HG02885 (cell line): ENCODE results near the gene WDR20.
"Not testable (repeated sequence)": the region's sequence is repeated elsewhere in the genome, so short reads cannot be mapped to it uniquely, and the experiment has no call there.

ENCODE experiments used
- ATAC-seq: cut with Tn5 transposase; IDR thresholded peaks from one replicate; pipeline ENCODE4 v1.9.1; 2021; ENCODE audit warnings: mild to moderate bottlenecking; ENCODE audit not compliant: unreplicated experiment, poor library complexity

Gene WDR20

GRCh38 chr14:102126807-102127455 is 12.8 kb upstream of the WDR20 start:
- ATAC-seq = no peak

GRCh38 chr14:102131741-102132140 is 8.0 kb upstream of the WDR20 start:
- no peak for ATAC-seq

- not testable (repeated sequence) for ATAC-seq
Measured at GRCh38 chr14:102134021-102134420, 5.7 kb upstream of the WDR20 start.

GRCh38 chr14:102134719-102135118 is 5.0 kb upstream of the WDR20 start:
- ATAC-seq = not testable (repeated sequence)

GRCh38 chr14:102135456-102135855 is 4.2 kb upstream of the WDR20 start:
- ATAC-seq = not testable (repeated sequence)

DNA sequence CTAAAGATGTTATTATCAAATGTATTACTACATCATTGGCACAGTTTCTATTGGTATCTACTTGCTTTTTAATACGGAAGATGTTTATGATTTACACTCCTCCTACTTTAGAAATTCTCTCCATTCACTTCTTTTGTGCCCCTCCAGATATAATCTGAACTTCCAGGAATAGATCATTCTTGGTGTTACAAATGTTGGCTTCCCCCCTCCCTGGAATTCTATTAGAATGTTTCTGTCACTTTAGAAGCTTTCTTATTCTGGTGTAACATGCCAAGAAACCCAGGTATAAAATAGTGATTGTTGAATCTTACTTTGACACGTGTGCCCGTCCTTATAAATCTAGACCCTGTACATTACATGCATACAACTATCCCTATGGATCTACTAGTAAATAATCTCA is 1.2 kb upstream of the WDR20 start:
- no peak for ATAC-seq

DNA sequence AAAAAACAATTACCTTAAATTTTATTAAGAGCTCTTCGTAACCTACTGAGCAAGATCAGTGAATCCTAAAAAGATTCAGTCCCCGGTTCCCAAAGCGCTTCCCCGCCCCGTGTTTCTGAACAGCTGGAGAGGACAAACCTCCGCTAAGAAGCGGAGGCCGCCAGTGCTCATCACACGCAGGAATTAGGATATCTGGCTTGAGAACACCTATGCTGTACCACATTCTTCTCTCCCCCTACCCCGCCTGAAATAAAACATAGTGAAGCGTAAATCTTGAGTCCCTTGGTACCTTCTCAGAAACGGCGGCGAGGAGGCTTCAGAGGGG is 774 bp upstream of the WDR20 start:
- ATAC-seq = peak; percentile 8

DNA sequence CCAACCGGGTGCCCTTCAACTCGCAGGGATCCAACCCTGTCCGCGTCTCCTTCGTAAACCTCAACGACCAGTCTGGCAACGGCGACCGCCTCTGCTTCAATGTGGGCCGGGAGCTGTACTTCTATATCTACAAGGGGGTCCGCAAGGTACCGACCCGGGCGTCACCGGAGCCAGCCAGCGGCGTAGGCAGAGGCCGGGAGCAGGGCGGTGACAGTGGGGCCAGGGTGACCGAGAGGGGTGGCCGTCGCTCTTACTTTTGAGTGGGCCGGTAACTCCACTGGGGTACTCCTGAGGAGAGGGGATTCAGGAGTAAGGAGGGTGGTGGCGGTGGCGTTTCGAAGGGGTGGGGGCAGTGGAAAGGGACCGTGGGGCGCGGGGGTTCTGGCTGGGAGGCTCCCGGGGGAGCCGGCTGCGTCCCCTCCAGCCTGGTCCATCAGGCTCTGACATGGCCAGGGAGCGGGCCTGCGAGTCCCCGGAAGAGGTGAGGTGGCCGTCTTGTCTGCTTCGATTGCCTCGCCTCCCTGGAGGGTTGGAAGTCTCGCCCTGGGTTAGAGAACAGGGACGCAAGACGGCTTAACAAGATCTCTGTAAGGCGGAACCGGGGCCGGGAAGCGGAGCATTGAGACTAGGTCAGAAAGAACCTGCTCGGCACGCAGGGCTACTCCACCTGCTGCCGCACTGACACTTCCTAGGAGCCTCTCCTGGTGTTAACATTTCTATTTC is 491 bp downstream of the WDR20 start:
- ATAC-seq = peak; percentile 24

DNA sequence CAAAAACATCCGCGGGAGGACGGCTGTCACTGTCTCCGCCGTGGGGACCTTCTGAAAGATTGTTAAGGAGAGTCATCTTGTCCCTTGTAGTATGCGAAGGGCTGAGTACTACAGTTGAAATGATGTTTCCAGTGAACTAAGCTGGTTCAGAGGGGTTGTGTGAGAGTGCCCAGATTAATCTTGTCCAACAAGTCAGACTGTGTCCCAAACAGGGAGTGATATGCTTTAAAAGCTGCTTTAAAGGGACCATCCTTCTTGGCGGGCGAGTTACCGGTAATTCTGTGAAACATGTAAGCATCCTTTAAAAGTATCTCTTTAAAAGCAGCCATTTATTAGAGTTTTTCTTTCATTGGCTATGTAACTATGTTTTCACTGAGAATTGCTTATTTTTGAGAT is 1.1 kb downstream of the WDR20 start:
- ATAC-seq = no peak

- no peak for ATAC-seq
Measured at GRCh38 chr14:102141797-102142196, 2.1 kb downstream of the WDR20 start.

GRCh38 chr14:102144914-102145313 is 5.2 kb downstream of the WDR20 start:
- ATAC-seq = no peak

DNA sequence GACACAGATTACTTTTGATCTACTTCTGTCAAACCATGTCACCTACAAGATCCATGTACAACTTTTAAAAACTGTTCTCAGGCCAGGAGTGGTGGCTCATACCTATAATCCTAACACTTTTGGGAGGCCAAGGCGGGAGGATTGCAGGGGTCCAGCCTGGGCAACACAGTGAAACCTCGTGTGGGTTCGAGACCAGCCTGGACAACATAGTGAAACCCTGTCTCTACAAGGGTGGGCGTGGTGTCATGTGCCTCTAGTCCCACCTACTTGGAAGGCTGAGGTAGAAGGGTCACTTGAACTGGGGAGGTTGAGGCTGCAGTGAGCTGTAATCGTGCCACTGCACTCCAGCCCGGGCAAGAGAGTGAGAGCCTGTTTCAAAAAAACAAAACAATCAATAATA is 5.7 kb downstream of the WDR20 start:
- no peak for ATAC-seq

- no peak for ATAC-seq
Measured at GRCh38 chr14:102146423-102146822, 6.7 kb downstream of the WDR20 start.

GRCh38 chr14:102150083-102150482 is 10.4 kb downstream of the WDR20 start:
- no peak for ATAC-seq

GRCh38 chr14:102150744-102151143 is 11.0 kb downstream of the WDR20 start:
- ATAC-seq = no peak

DNA sequence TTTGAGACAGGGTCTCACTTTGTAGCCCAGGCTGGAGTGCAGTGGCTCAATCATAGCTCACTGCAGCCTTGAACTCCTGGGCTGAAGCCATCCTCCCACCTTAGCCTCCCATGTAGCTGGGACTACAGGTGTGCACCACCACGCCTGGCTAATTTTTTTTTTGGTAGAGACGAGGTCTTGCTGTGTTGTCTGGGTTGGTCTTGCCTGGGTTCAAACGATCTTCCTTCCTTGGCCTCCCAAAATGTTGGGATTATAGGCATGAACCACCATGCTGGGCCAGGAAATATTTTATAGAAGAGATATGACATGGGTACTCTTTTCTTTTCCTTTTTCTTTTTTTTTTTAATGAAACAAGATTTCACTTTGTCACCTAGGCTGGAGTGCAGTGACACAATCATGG is 11.7 kb downstream of the WDR20 start:
- not testable (repeated sequence) for ATAC-seq

- no peak for ATAC-seq
Measured at GRCh38 chr14:102154121-102154520, 14.4 kb downstream of the WDR20 start.

DNA sequence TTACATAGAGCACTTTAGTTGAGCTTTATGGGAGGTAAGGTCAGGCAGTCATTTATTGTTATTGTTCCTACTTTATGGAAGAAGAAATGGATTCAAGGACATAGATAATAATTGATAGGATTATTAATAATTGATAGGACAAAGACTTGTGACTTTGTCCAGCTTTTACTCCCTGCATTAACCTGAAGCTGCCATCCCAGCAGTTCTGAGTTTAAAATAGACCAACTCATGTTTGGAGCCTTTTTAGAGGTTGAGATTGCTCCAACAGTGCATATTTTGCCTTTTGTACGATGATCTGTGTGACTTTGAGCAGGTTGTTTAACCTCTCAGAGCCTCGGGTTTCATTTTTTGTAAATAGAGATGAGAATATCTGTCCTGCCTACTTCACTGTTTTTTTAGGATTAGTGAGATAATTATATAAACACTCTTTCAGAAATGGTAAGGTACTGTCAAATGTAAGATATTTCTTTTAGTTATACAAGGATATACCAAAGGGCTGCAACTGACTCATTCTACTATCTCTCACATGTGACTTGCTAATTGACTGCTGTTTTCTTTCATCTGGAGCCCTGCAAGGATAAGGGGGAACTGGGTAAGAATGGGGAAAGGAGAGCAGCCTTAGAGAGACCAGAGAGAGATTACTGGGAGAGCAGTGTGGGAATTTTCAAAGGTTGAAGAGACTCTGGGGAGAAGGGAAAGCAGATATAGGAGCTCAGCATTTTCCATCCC is 15.3 kb downstream of the WDR20 start:
- ATAC-seq = no peak

- ATAC-seq = no peak
Measured at GRCh38 chr14:102157346-102157745, 17.6 kb downstream of the WDR20 start.

DNA sequence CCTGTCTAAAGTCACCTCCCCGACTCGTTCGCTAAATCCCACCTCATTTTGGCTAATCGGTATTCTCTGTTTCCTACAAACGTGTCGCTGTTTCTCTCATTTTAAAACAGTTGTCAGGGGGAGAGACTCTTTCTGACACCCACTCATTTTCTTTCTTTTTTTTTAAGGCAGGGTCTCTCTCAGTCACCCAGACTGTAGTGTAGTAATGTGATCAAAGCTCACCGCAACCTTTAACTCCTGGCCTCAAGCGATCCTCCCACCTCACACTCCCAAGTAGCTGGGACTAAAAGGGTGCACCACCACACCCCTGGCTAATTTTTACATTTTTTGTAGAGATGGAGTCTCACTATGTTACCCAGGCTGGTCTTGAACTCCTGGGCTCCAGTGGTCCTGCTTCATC is 19.1 kb downstream of the WDR20 start:
- ATAC-seq = no peak

GRCh38 chr14:102159841-102160240 is 20.1 kb downstream of the WDR20 start:
- no peak for ATAC-seq

DNA sequence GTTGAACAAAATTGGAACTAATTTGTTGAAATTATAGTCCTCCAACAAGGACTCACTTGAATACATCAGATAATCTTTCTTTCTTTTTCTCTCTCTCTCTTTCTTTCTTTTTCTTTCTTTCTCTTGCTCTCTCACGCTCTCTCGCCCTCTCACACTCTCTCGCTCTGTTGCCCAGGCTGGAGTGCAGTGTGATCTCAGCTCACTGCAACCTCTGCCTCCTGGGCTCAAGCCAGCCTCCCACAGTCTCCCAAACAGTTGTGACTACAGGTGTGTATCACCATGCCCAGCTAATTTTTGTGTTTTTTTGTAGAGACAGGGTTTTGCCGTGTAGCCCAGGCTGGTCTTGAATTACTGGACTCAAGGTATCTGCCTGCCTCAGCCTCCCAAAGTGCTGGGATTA is 22.8 kb downstream of the WDR20 start:
- ATAC-seq = no peak
